SK-N-DZ (cell line): ENCODE results near the gene CENPP. TPM values are rescaled to one million over a fixed set of nuclear protein-coding genes. Genes with fewer than 3 reads are reported as not detected.

Experiments
- DNase-seq: peaks from one replicate; pipeline ENCODE4 v3.0.0-alpha.2; 2015; ENCODE audit warnings: low spot score
- polyA plus RNA-seq, 2 experiments: library from polyadenylated mRNA; depleted of rRNA; stranded (reverse); fragments of >200 nt; gene quantifications; 2 replicates each; pipeline ENCODE4 v1.2.3, GENCODE V29; 2014

CENPP gene
- polyA plus RNA-seq (2014; cell fraction: cytosol; rRNA removed): 3.1 and 3.6 TPM in 2 replicates
- polyA plus RNA-seq (2014; cell fraction: nucleus; rRNA removed): 3.1 and 5.7 TPM in 2 replicates

GRCh38 chr9:92325269-92325990, at the start of gene CENPP, which contains the start of gene NOL8:
CENPP (plus strand) TSS chr9:92325953.
NOL8 (minus strand) TSS chr9:92325350; CDS start chr9:92324161, 1,189 bp downstream.
- DNase-seq: peak; percentile 92

DNA sequence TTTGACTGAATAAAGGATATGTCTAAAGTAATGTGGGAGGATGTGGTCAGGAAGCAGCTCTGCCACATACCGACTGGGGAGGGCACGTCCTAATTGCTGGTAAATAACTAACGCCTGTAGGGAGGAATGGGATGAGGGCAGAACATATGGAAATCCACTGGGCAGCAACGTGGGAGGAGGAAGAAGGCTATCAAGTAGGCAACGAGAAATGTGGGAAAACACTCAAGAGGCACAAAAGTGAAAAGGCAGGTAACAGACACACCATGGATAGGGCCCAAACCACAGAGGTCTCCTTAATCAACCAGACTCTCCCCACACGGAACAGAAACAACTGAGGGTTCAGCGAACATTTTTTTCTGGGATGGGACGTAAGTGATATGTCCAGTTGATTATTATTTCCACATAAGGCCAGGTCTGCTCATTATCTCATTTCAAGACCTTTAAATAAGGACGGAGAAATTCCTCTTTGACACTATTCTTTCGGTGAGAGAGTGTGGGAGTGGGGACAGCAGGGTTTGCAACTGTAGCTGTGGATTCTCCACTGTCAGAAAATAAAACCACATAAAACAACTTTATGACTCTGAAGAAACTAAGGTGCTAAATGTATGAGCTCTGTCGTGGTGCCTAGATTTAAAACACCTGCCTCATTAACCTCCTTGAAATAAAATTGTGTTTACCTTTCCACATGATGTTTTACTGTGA, 49.3 kb upstream of the CENPP start:
- DNase-seq: no peak

GRCh38 chr9:92278110-92278509, 47.6 kb upstream of the CENPP start:
- no peak for DNase-seq

- no peak for DNase-seq
Measured at GRCh38 chr9:92279302-92279701, 46.5 kb upstream of the CENPP start.

DNA sequence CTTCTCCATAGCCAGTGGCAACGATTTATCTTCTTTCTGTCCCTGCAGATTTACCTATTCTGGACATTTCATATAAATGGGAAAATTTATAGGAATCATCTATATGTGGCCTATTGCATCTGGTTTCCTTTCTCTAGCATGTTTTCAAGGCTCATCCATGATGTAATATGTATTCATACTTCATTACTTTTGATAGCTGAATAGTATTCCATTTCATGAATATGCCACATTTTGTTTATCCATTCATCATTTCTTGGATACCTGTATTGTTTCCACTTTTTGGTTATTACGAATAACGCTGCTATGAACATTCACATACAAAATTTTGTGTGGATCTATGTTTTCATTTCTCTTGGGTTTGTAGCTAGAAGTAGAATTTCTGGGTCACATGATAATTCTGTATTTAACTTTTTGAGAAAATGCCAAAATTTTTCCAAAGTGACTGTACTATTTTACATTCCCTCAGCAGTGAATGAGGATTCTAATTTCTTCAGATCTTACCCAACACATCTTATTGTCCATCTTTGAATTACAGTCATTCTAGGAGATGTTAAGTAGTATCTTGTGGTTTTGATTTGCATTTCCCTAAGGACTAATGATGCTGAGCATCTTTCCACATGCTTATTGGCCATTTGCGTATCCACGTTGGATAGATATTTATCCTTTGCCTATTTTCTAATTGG, 35.9 kb upstream of the CENPP start:
- DNase-seq: no peak

DNA sequence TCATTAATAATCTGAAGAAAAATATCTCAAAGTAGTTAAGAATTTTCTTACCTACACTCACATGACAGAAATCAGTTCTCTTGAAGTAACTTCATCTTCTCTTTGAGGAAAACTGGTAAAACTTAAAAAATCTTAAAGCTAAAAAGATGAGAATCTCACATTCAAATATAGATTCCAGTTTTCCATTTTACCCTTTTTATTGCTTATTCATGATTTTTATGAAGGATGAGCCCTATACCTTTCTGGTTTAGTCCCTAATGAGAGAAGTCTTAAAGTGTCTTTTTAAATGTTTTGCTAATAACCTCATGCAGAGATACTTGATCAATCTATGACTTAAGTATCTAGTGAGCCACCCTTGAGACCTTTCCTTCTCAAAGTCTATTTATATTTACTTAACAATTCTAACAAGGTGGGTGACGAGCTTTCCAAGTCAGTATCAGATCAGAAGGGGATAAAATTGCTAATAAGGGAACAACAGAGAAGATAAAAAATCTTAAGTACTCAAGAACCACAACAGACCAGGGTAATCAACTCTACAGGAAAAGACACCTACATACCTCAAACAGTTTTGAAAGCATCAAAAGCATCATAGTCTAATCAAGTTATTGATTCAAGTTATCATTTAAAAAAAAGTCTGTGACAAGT, 34.8 kb upstream of the CENPP start:
- DNase-seq: no peak

- no peak for DNase-seq
Measured at GRCh38 chr9:92291577-92291976, 34.2 kb upstream of the CENPP start.

DNA sequence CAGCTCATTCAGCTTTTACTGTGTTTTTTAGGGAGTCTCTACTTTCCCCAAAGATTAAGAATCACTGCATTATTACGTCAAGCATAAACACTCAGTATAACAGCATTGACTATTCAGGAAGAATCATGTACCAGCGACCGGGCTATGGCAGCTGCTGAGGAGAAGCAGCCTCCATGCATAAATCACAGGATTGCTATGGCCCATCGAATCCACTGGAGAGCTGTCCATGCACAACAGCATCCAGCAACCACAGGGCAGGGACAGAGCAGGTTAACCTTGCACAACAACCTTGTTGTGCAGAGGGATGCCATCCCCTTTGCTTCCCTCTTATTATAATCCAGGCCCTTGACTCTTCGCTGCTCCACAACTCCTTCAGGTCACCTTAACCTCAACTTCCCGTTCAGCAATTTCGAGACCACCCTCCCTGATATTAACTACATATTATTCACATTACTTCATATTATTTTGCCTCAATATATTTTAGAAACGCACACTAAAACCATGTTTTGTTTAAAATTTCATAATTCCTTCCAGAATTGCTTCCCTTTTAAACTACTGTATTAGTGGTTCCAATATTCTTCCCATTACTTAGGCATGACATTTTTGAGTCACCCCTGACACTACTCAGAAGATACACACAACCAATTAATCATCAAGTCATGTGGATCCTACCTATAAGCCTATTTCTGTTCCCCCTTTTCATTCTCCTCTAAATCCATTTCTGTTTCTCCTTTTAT, 33.2 kb upstream of the CENPP start:
- DNase-seq: no peak

- DNase-seq: no peak
Measured at GRCh38 chr9:92293075-92293354, 32.7 kb upstream of the CENPP start.

- DNase-seq: peak; percentile 97
Measured at GRCh38 chr9:92293452-92294296, 32.1 kb upstream of the CENPP start, which contains the start of gene IARS1. IARS1 (minus strand) TSS chr9:92293697; CDS start chr9:92289419, 4,278 bp downstream.

DNA sequence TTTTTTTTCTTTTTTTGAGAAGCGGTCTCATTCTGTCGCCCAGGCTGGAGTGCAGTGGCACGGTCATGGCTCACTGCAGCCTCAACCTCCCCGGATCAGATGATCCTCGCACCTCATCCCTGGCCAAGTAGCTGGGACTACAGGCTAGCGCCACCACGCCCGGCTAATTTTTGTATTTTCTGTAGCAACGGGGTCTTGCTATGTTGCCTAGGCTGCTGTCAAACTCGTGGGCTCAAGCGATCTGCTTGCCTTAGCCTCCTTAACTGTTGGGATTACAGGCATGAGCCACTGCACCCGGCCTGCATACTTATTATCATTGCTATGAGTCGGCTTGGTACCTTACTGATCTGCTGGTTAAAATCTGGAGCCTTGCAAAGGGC, 31.5 kb upstream of the CENPP start:
- DNase-seq: peak; percentile 30

GRCh38 chr9:92295240-92295790, 30.4 kb upstream of the CENPP start:
- no peak for DNase-seq

GRCh38 chr9:92295827-92296258, 29.9 kb upstream of the CENPP start:
- no peak for DNase-seq

DNA sequence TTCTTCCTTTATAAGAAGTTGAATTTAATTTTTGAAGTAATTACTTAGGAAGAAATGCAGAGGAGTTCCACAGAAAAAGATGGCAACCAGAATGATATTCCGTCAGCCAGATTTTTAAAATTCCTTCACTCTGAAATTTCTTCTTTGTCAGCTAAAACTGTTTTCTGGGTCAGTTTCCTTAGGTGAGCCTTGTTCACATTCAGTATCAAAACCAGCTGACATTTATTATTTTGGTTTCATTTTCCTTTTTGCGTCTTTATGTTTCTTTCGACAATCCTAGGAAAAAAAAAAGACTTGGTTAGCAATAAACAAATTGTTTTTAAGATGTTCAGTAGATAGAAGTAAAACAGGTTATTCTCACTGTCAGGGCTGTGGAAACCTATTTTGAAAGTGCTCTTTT, 28.1 kb upstream of the CENPP start:
- no peak for DNase-seq

GRCh38 chr9:92298036-92298435, 27.7 kb upstream of the CENPP start:
- no peak for DNase-seq

GRCh38 chr9:92299116-92299515, 26.6 kb upstream of the CENPP start:
- DNase-seq: no peak

GRCh38 chr9:92300936-92301335, 24.8 kb upstream of the CENPP start:
- DNase-seq: no peak

DNA sequence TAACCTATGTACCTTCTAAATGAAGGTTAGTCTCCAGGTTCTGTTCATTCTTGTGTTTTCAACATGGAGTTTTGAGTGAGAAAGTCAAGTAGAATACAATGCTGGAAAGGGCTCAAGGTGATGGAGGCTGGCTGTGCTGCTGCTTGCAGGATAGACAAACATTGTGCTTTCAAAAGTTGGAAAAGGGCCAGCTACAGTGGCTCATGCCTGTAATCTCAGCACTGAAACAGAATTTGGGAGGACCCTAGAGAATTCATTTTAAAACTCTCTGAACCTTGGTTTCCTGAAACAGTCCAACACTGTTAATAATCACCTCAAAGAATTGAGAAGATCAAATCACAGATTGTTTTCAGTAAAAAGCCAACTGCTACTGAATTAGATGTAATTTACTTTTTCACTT, 16.9 kb upstream of the CENPP start:
- no peak for DNase-seq

GRCh38 chr9:92310562-92310961, 15.2 kb upstream of the CENPP start:
- DNase-seq: no peak
